Hepatocyte (in vitro differentiated cells): Measurements from ENCODE around the gene RND1. TPM values are rescaled to one million over a fixed set of nuclear protein-coding genes. Genes with fewer than 3 reads are reported as not detected.
"Not testable (repeated sequence)": the region's sequence is repeated elsewhere in the genome, so short reads cannot be mapped to it uniquely, and the experiment has no call there.

ENCODE experiments used
- DNase-seq: peaks from one replicate; pipeline ENCODE4 v3.0.0-alpha.2; 2016; ENCODE audit warnings: low spot score
- H2AFZ ChIP-seq: fragments of 200-600 bp; sonication (generic); 2 replicates; pipeline ENCODE4 v1.6.0; 2016; ENCODE audit warnings: antibody characterized with exemption, mild to moderate bottlenecking
- H3K27ac ChIP-seq: fragments of 200-600 bp; sonication (generic); 2 replicates; pipeline ENCODE4 v1.5.1; 2016; ENCODE audit warnings: mild to moderate bottlenecking
- H3K27me3 ChIP-seq: fragments of 200-600 bp; sonication (generic); 2 replicates; pipeline ENCODE4 v1.6.1; 2016
- H3K36me3 ChIP-seq: fragments of 200-600 bp; sonication (generic); replicated peaks from 2 replicates; pipeline ENCODE4 v1.5.1; 2016; ENCODE audit warnings: low read depth; ENCODE audit not compliant: insufficient read depth
- H3K4me1 ChIP-seq: fragments of 200-600 bp; sonication (generic); 2 replicates; pipeline ENCODE4 v1.5.1; 2016; ENCODE audit warnings: mild to moderate bottlenecking, moderate library complexity; ENCODE audit not compliant: insufficient read depth
- H3K4me2 ChIP-seq: fragments of 200-600 bp; sonication (generic); 2 replicates; pipeline ENCODE4 v1.6.0; 2016
- H3K4me3 ChIP-seq: fragments of 200-600 bp; sonication (generic); 2 replicates; pipeline ENCODE4 v1.5.1; 2016; ENCODE audit warnings: mild to moderate bottlenecking
- H3K79me2 ChIP-seq: fragments of 200-600 bp; sonication (generic); 2 replicates; pipeline ENCODE4 v1.6.0; 2017; ENCODE audit warnings: mild to moderate bottlenecking
- H3K9me2 ChIP-seq: fragments of 200-600 bp; sonication (generic); replicated peaks from 2 replicates; pipeline ENCODE4 v1.6.0; 2017; ENCODE audit warnings: mild to moderate bottlenecking; ENCODE audit not compliant: insufficient read depth
- H3K9me3 ChIP-seq: fragments of 200-600 bp; sonication (generic); 2 replicates; pipeline ENCODE4 v1.5.1; 2016; ENCODE audit warnings: low read depth, mild to moderate bottlenecking
- H4K20me1 ChIP-seq: fragments of 200-600 bp; sonication (generic); 2 replicates; pipeline ENCODE4 v1.6.0; 2016; ENCODE audit warnings: mild to moderate bottlenecking; ENCODE audit not compliant: insufficient read depth, poor library complexity, severe bottlenecking
- CTCF ChIP-seq: fragments of 200-600 bp; sonication (generic); IDR thresholded peaks from 2 replicates; pipeline ENCODE4 v1.5.1; 2016; ENCODE audit warnings: antibody characterized with exemption, mild to moderate bottlenecking; ENCODE audit not compliant: poor library complexity
- EZH2 ChIP-seq: fragments of 200-600 bp; sonication (generic); IDR thresholded peaks from 2 replicates; pipeline ENCODE4 v1.6.1; 2016; ENCODE audit warnings: antibody characterized with exemption, mild to moderate bottlenecking, borderline replicate concordance
- EZH2phosphoT487 ChIP-seq: fragments of 200-600 bp; sonication (generic); IDR thresholded peaks from one replicate; pipeline ENCODE4 v1.6.1; 2018; ENCODE audit warnings: antibody characterized with exemption, mild to moderate bottlenecking, low read depth, moderate library complexity; ENCODE audit not compliant: unreplicated experiment, severe bottlenecking
- WGBS: methylation state at CpG from one replicate; pipeline ENCODE4 v1.1.6; 2016; ENCODE audit warnings: low lambda C conversion rate; ENCODE audit errors: missing lambda C conversion rate; 5-methylcytosine and 5-hydroxymethylcytosine counted together
- polyA plus RNA-seq: library from polyadenylated mRNA; unstranded; fragments of >200 nt; fragmentation: Nextera tagmentation; extraction: Ambion mirVana; gene quantifications from 2 replicates; pipeline ENCODE4 v1.2.1, GENCODE V29; 2016
- total RNA-seq: library from RNA; depleted of rRNA; stranded (reverse); fragments of >200 nt; gene quantifications from 2 replicates; pipeline ENCODE4 v1.2.3, GENCODE V29; 2014

RND1 gene
- total and polyA plus RNA-seq, 2 experiments from 2014 or later: 39.1 to 78.5 TPM

- Histone ChIP-seq H3K27ac (no peak overlapping the region), H3K36me3 (no peaks in the 10 kb centered on the region), H3K9me2 (no peaks in the 10 kb centered on the region), H3K4me3 (no peak overlapping the region), H2AFZ (no peak overlapping the region), H4K20me1 (peaks cover 2% of the 10 kb centered on the region), H3K4me2 (no peak overlapping the region), H3K27me3 (no peaks in the 10 kb centered on the region), H3K9me3 (no peaks in the 10 kb centered on the region), H3K79me2 (peaks cover 8% of the 10 kb centered on the region), H3K4me1 (no peaks in the 10 kb centered on the region)
- DNase-seq: no peak
- TF ChIP-seq CTCF (no peak), EZH2phosphoT487 (no peak), EZH2 (no peak)
- WGBS: 88% methylated on average over 2 of the region's 2 CpGs
These were observed 4.6 kb downstream of the RND1 start for GRCh38 chr12:48861111-48861510.

GRCh38 chr12:48860236-48860635, 5.4 kb downstream of the RND1 start:
- not testable (repeated sequence) for H3K27me3 ChIP-seq, H3K9me3 ChIP-seq, DNase-seq, H3K79me2 ChIP-seq, H3K36me3 ChIP-seq, H3K4me1 ChIP-seq, H3K9me2 ChIP-seq, H3K4me3 ChIP-seq, H4K20me1 ChIP-seq, H3K4me2 ChIP-seq, H2AFZ ChIP-seq, H3K27ac ChIP-seq
- WGBS: 90% methylated on average over 5 of the region's 5 CpGs

- H3K27ac ChIP-seq: no peak overlapping the region
- no peaks in the 10 kb centered on the region for H3K36me3 ChIP-seq
- WGBS: 92% methylated on average over 5 of the region's 5 CpGs
- H3K4me3 ChIP-seq: no peak overlapping the region
- H3K4me2 ChIP-seq: no peak overlapping the region
- H3K4me1 ChIP-seq: no peaks in the 10 kb centered on the region
- no peaks in the 10 kb centered on the region for H4K20me1 ChIP-seq
- TF ChIP-seq EZH2phosphoT487 (no peak), CTCF (no peak), EZH2 (no peak)
- peaks cover 2% of the 10 kb centered on the region for H3K79me2 ChIP-seq
- no peaks in the 10 kb centered on the region for H3K9me2 ChIP-seq
- DNase-seq: no peak
- H3K27me3 ChIP-seq: no peaks in the 10 kb centered on the region
- H2AFZ ChIP-seq: no peak overlapping the region
- H3K9me3 ChIP-seq: no peaks in the 10 kb centered on the region
These were observed 6.1 kb downstream of the RND1 start for GRCh38 chr12:48859607-48860006.

- Histone ChIP-seq H3K4me3 (no peak overlapping the region), H3K27ac (no peak overlapping the region), H3K9me2 (no peaks in the 10 kb centered on the region), H3K4me2 (no peak overlapping the region), H4K20me1 (no peaks in the 10 kb centered on the region), H3K79me2 (no peaks in the 10 kb centered on the region), H3K4me1 (peaks cover under 1% of the 10 kb centered on the region), H3K9me3 (no peaks in the 10 kb centered on the region), H3K27me3 (no peaks in the 10 kb centered on the region), H3K36me3 (no peaks in the 10 kb centered on the region), H2AFZ (no peak overlapping the region)
- 89% methylated on average over 8 of the region's 8 CpGs for WGBS
- no peak for DNase-seq
- TF ChIP-seq CTCF: no peak
- no peak for TF ChIP-seq EZH2phosphoT487
- no peak for TF ChIP-seq EZH2
These were observed 7.6 kb downstream of the RND1 start for GRCh38 chr12:48858043-48858442.
